ENCODE results near the gene NIT2.

DNA sequence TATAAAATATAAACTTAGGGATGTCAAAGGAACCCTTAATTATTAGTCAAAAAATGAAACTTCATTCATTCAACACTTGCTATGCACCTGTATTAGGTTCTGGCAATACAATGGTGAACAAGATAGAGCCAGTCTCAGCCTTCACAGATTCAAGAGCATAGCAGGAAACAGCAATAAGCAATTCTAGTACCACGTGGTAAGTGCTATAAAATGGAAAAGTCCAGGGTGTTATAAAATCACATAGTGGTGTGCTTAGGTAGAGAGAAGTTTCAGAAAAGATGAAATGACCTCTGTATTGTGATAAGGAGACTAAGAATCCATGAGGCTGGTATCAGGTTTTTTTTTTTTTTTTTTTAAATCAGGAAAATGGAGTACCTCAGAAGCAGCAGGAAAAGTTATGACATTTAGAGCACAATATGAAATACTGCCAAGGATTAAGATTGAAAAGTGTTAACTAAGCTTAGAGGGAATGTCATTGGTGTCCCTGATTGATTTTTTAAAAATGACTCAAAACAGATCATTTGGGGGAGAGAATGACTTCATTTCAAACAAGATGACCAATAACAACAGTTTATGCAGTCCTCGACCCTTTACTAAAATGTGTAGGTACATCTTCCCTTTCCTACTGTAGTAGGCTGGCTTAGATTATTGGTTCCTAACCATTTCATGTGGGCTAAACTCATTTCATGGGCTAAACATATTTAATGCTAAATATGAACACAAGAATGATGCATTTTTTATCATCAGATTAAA, 61.3 kb downstream of the NIT2 start:
- TF ChIP-seq CTCF (IDR thresholded peaks at IDR 0.05), result no peak
- no peak for TF ChIP-seq POLR2A (IDR thresholded peaks at IDR 0.05)

Data from lower leg skin (tissue), 3 donors.